Large intestine (tissue), 12 donors: Measurements from ENCODE around the gene WDR5. TPM values are rescaled to one million over a fixed set of nuclear protein-coding genes. Genes with fewer than 3 reads are reported as not detected.
"Not testable (repeated sequence)": the region's sequence is repeated elsewhere in the genome, so short reads cannot be mapped to it uniquely, and the experiment has no call there.

ENCODE experiments used
- DNase-seq, 2 donors: peaks; one replicate each; pipeline versions ENCODE4 v3.0.0 to v3.0.0-alpha.2; 2013
- H3K27ac ChIP-seq: one replicate; pipeline ENCODE4 v1.5.1; 2013; ENCODE audit warnings: low read length
- H3K27me3 ChIP-seq: 2 replicates; pipeline ENCODE4 v1.6.1; 2013; ENCODE audit warnings: low read length; ENCODE audit not compliant: control insufficient read depth, insufficient read depth
- H3K36me3 ChIP-seq: 2 replicates; pipeline ENCODE4 v1.6.1; 2013; ENCODE audit warnings: low read length; ENCODE audit not compliant: control insufficient read depth, insufficient read depth
- H3K4me1 ChIP-seq: one replicate; pipeline ENCODE4 v1.6.1; 2013; ENCODE audit warnings: low read length; ENCODE audit not compliant: control insufficient read depth, insufficient read depth
- H3K4me3 ChIP-seq: one replicate; pipeline ENCODE4 v1.5.1; 2013; ENCODE audit warnings: low read length
- H3K9me3 ChIP-seq: one replicate; pipeline ENCODE4 v1.6.1; 2013; ENCODE audit warnings: mild to moderate bottlenecking, low read depth, low read length, moderate library complexity; ENCODE audit not compliant: control insufficient read depth
- WGBS: methylation state at CpG from one replicate; pipeline ENCODE4 v1.1.5; 2013; ENCODE audit warnings: low lambda C conversion rate; ENCODE audit not compliant: insufficient coverage; 5-methylcytosine and 5-hydroxymethylcytosine counted together
- long read RNA-seq, 11 donors: transcript quantifications; one replicate each; lab custom pipeline, GENCODE V29; 2026
- polyA plus RNA-seq: library from polyadenylated mRNA; unstranded; fragments of 120-200 nt; gene quantifications from one replicate; pipeline ENCODE4 v1.2.1, GENCODE V29; 2013

WDR5 gene
- polyA plus RNA-seq = 30.4 TPM
- long read RNA-seq, donor 1, transcript WDR5-201 (14 exons, 3,151 nt) = major isoform, 5 of 5 reads
- long read RNA-seq, donor 1, partial matches to known transcripts = 0 of 5 reads
- long read RNA-seq, donor 1, other reads (novel, unspliced or antisense) = 0 of 5 reads
- long read RNA-seq, donor 2, transcript WDR5-201 (14 exons, 3,151 nt) = major isoform, 8 of 8 reads
- long read RNA-seq, donor 2, partial matches to known transcripts = 0 of 8 reads
- long read RNA-seq, donor 2, other reads (novel, unspliced or antisense) = 0 of 8 reads
- long read RNA-seq, donor 3 = 0 reads
- long read RNA-seq, donor 4, partial matches to known transcripts = 0 of 2 reads
- long read RNA-seq, donor 4, other reads (novel, unspliced or antisense) = 0 of 2 reads
- long read RNA-seq, donor 5, partial matches to known transcripts = 9 of 10 reads
- long read RNA-seq, donor 5, other reads (novel, unspliced or antisense) = 0 of 10 reads
- long read RNA-seq, donor 6, transcript WDR5-201 (14 exons, 3,151 nt) = major isoform, 8 of 8 reads
- long read RNA-seq, donor 6, partial matches to known transcripts = 0 of 8 reads
- long read RNA-seq, donor 6, other reads (novel, unspliced or antisense) = 0 of 8 reads
- long read RNA-seq, donor 7, partial matches to known transcripts = 10 of 12 reads
- long read RNA-seq, donor 7, other reads (novel, unspliced or antisense) = 0 of 12 reads
- long read RNA-seq, donor 8, transcript WDR5-201 (14 exons, 3,151 nt) = major isoform, 6 of 6 reads
- long read RNA-seq, donor 8, partial matches to known transcripts = 0 of 6 reads
- long read RNA-seq, donor 8, other reads (novel, unspliced or antisense) = 0 of 6 reads
- long read RNA-seq, donor 9, transcript WDR5-201 (14 exons, 3,151 nt) = major isoform, 10 of 10 reads
- long read RNA-seq, donor 9, partial matches to known transcripts = 0 of 10 reads
- long read RNA-seq, donor 9, other reads (novel, unspliced or antisense) = 0 of 10 reads
- long read RNA-seq, donor 10, transcript WDR5-201 (14 exons, 3,151 nt) = major isoform, 9 of 9 reads
- long read RNA-seq, donor 10, partial matches to known transcripts = 0 of 9 reads
- long read RNA-seq, donor 10, other reads (novel, unspliced or antisense) = 0 of 9 reads
- long read RNA-seq, donor 11, transcript WDR5-201 (14 exons, 3,151 nt) = major isoform, 14 of 14 reads
- long read RNA-seq, donor 11, partial matches to known transcripts = 0 of 14 reads
- long read RNA-seq, donor 11, other reads (novel, unspliced or antisense) = 0 of 14 reads

- H3K4me1 ChIP-seq = peaks cover 22% of the 10 kb centered on the region
- no peaks in the 10 kb centered on the region for H3K27me3 ChIP-seq
- peak within 1 kb of the TSS; percentile 98 for H3K4me3 ChIP-seq
- H3K9me3 ChIP-seq = no peaks in the 10 kb centered on the region
- peak within 1 kb of the TSS; percentile 81 for H3K27ac ChIP-seq
- no CpG with 5 or more reads among the region's 81 CpGs for WGBS
- peaks cover 12% of the 10 kb centered on the region for H3K36me3 ChIP-seq
- DNase-seq = peak; percentile 83 to 88
Measured at GRCh38 chr9:134135343-134136117, at the start of gene WDR5. TSS of gene WDR5 (plus strand) at chr9:134136082. CDS start at chr9:134139878, 3,796 bp downstream.

- Histone ChIP-seq H3K4me1 (no peaks in the 10 kb centered on the region), H3K27ac (no peak overlapping the region), H3K9me3 (no peaks in the 10 kb centered on the region), H3K36me3 (no peaks in the 10 kb centered on the region), H3K4me3 (no peak overlapping the region), H3K27me3 (peaks cover 2% of the 10 kb centered on the region)
- no peak for DNase-seq
- no CpG with 5 or more reads among the region's 14 CpGs for WGBS
Measured at GRCh38 chr9:134088063-134088725, 47.7 kb upstream of the WDR5 start.

GRCh38 chr9:134089972-134090371 lies 45.9 kb upstream of the WDR5 start:
- Histone ChIP-seq H3K4me1 (no peaks in the 10 kb centered on the region), H3K27me3 (no peaks in the 10 kb centered on the region), H3K9me3 (no peaks in the 10 kb centered on the region), H3K36me3 (no peaks in the 10 kb centered on the region), H3K4me3 (no peak overlapping the region), H3K27ac (no peak overlapping the region)
- DNase-seq = no peak
- WGBS = no CpG with 5 or more reads among the region's 4 CpGs

- Histone ChIP-seq H3K4me1 (peaks cover 3% of the 10 kb centered on the region), H3K27me3 (peaks cover 5% of the 10 kb centered on the region), H3K36me3 (no peaks in the 10 kb centered on the region), H3K4me3 (no peak overlapping the region), H3K27ac (no peak overlapping the region), H3K9me3 (peaks cover 5% of the 10 kb centered on the region)
- WGBS = 90% methylated on average over 2 of the region's 13 CpGs
- peak; percentile 10 to 21 for DNase-seq
Measured at GRCh38 chr9:134099123-134099761, 36.6 kb upstream of the WDR5 start.

- WGBS = no CpG with 5 or more reads among the region's 5 CpGs
- Histone ChIP-seq H3K4me1 (peaks cover 3% of the 10 kb centered on the region), H3K27me3 (peaks cover 5% of the 10 kb centered on the region), H3K4me3 (no peak overlapping the region), H3K9me3 (peaks cover 5% of the 10 kb centered on the region), H3K36me3 (no peaks in the 10 kb centered on the region), H3K27ac (no peak overlapping the region)
- DNase-seq = no peak
Measured at GRCh38 chr9:134100040-134100439, 35.8 kb upstream of the WDR5 start.

GRCh38 chr9:134101133-134101532 lies 34.7 kb upstream of the WDR5 start:
- H3K27me3 ChIP-seq, H3K27ac ChIP-seq, H3K9me3 ChIP-seq, H3K36me3 ChIP-seq, H3K4me3 ChIP-seq, H3K4me1 ChIP-seq: not testable (repeated sequence)
- WGBS = 73% methylated on average over 5 of the region's 6 CpGs
- peak in 1 of 2 donors; percentile 32 for DNase-seq

GRCh38 chr9:134101623-134102149 lies 34.2 kb upstream of the WDR5 start:
- H3K36me3 ChIP-seq = no peaks in the 10 kb centered on the region
- peaks cover 3% of the 10 kb centered on the region for H3K4me1 ChIP-seq
- H3K27ac ChIP-seq = no peak overlapping the region
- H3K9me3 ChIP-seq = peaks cover 5% of the 10 kb centered on the region
- H3K27me3 ChIP-seq = peaks cover 5% of the 10 kb centered on the region
- H3K4me3 ChIP-seq = no peak overlapping the region
- no CpG with 5 or more reads among the region's 11 CpGs for WGBS
- no peak for DNase-seq

GRCh38 chr9:134103391-134103998 lies 32.4 kb upstream of the WDR5 start:
- Histone ChIP-seq H3K27ac (no peak overlapping the region), H3K36me3 (no peaks in the 10 kb centered on the region), H3K27me3 (peaks cover 5% of the 10 kb centered on the region), H3K9me3 (peaks cover 5% of the 10 kb centered on the region), H3K4me1 (peaks cover 3% of the 10 kb centered on the region), H3K4me3 (no peak overlapping the region)
- WGBS = 87% methylated on average over 5 of the region's 5 CpGs
- DNase-seq = no peak
